Measurements from ENCODE around the gene ADGRA3. TPM values are rescaled to one million over a fixed set of nuclear protein-coding genes. Genes with fewer than 3 reads are reported as not detected.
"Not testable (repeated sequence)": the region's sequence is repeated elsewhere in the genome, so short reads cannot be mapped to it uniquely, and the experiment has no call there.

Gene ADGRA3
- total RNA-seq, 1 donor from 2014 or later: 32.5 TPM

- intact Hi-C loops (cut with DNase I): no loop called here
- ATAC-seq: no peak
These were observed 102.4 kb downstream of the ADGRA3 start for GRCh38 chr4:22413471-22413870.

GRCh38 chr4:22412013-22412412, 103.9 kb downstream of the ADGRA3 start:
- DNase-seq (ENCODE audit: missing footprints) (no peak), ATAC-seq (no peak)
- intact Hi-C loops (cut with DNase I): no loop called here

More at GRCh38 chr4:22413471-22413870, 102.4 kb downstream of the ADGRA3 start:
- no peak for DNase-seq (ENCODE audit: missing footprints)

- intact Hi-C loops (cut with DNase I): loop anchor here (2.0 kb wide), 2 partner anchors 196 to 280 kb away; no protein-coding TSS in a partner anchor
- DNase-seq (ENCODE audit: missing footprints): no peak
- ATAC-seq: no peak
These were observed 105.1 kb downstream of the ADGRA3 start for GRCh38 chr4:22410645-22411247.

DNA sequence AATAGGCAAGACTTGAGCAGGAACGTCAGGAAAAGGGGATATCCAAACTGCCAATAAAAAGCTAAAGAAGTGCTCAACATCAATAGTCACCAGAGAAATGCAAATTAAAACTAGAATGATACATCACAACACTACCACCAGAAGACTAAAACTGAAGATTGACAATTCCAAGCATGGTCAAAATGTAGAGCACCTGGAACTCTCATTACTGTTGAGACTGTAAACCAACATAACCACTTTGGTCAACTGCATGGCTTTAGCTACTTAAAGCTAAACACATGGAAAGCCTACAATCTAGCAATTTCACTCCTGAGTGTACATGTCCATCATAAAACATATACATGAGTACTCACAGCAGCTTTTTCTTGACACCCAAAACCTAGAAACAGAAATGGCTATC, 107.4 kb downstream of the ADGRA3 start:
- intact Hi-C loops (cut with DNase I): no loop called here
- DNase-seq (ENCODE audit: missing footprints) (no peak), ATAC-seq (no peak)

DNA sequence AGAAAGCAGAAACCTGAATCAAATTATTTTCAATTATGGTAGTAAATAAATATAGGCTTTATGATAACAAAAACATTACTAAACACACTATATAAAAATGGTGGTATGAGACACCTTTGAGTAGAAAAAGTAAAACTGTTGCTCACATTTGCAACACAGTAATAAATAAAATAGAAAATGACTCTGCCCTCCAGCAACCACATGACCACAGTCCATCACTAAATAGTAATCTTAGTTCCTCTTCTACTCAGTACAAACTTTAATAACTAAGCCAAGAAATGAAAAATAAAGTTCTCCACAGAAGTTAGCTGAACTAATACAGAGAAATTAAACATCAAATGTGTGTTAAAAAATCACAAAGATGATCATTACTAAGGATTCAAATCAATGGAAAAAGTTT, 108.5 kb downstream of the ADGRA3 start:
- DNase-seq (ENCODE audit: missing footprints) (no peak), ATAC-seq (no peak)
- intact Hi-C loops (cut with DNase I): no loop called here

DNA sequence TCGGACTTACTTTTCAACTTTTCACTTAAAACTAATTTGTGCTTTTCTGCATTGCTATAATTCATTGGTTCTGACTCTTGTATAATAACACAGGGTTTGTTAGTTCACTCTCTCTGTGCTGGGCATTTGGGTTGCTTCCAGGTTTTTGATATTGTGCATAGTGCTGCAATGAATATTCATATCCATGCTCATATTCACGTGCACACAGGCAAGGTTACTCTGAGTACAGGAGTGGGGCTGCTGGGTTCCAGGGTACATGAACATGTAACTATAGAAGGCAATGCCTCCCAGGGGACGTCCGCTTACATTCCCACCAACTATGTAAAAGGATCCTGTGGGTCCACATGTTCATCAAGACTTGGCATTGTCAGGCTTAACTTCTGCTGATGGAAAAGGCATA, 117.2 kb downstream of the ADGRA3 start:
- ATAC-seq (no peak), DNase-seq (ENCODE audit: missing footprints) (no peak)
- intact Hi-C loops (cut with DNase I): no loop called here

GRCh38 chr4:22391551-22391950, 124.3 kb downstream of the ADGRA3 start:
- no peak for ATAC-seq

DNA sequence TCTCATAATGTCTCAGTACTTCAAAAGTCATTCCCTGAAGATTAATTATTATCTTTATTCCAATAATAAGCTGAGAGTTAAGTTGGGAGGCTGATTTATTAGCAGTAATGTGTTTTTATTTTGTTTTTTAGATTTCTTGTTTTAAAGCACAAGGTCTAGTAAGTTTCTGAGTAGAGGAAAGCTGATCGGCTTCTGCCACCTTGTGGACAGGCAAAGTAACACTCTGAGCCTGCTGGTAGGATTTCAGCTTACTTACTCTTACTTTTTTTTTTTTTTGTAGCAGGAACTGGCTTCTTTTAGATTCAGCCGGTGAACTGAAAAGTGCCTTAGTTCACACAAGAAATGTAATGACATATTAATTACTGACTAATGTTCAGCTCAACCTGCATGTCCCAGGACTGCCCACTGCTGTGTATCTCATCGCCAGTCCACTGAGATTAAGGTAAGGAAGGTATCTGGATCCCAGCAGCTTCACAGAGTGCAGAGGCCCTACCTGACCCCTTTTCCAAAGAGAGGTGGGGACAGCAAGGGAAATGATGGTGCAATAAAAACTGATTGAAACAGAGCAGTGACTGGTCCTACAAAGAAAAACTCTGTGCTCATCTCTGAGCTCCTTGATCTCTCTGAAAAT, 126.5 kb downstream of the ADGRA3 start:
- intact Hi-C loops (cut with DNase I): loop anchor here (2.0 to 10.0 kb wide), 2 partner anchors 255 to 599 kb away; no protein-coding TSS in a partner anchor
- DNase-seq (ENCODE audit: missing footprints) (no peak), ATAC-seq (no peak)

More at GRCh38 chr4:22391551-22391950, 124.3 kb downstream of the ADGRA3 start:
- DNase-seq (ENCODE audit: missing footprints): no peak
- intact Hi-C loops (cut with DNase I): no loop called here

GRCh38 chr4:22385611-22386011, 130.3 kb downstream of the ADGRA3 start:
- no peak for DNase-seq (ENCODE audit: missing footprints)
- intact Hi-C loops (cut with DNase I): loop anchor here (10.0 kb wide), 1 partner anchor 251 kb away; no protein-coding TSS in a partner anchor
- ATAC-seq: no peak

DNA sequence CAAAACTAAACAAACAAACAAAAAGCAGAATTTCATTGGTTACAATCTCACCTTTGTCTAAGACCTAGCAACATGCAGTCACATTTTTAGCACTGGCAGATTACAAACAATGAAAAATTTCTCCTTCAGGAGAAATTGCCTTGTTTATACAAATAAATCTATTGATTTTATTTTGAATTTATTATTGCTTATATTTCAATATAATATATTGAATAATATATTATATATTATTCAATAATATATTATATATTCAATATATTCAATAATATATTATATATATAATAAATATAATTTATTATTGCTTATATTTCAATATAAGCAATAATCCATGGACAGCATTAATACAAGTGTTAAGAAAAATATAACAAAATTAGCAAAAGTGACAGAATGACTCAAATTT, 131.7 kb downstream of the ADGRA3 start:
- ATAC-seq (no peak), DNase-seq (ENCODE audit: missing footprints) (no peak)
- intact Hi-C loops (cut with DNase I): loop anchor here (10.0 kb wide), 1 partner anchor 249 kb away; no protein-coding TSS in a partner anchor

DNA sequence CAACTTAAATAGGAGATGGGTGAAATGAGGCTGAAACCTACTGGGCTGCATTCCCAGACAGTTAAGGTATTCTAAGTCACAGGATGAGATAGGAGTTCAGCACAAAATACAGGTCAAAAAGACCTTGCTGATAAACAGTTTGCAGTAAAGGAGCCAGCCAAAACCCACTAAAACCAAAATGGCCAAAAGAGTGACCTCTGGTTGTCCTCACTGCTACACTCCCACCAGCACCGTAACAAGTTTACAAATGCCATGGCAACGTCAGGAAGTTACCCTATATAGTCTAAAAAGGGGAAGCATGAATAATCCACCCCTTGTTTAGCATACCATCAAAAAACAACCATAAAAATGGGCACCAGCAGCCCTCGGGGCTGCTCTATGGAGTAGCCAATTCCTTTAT, 133.7 kb downstream of the ADGRA3 start:
- not testable (repeated sequence) for ATAC-seq; DNase-seq (ENCODE audit: missing footprints)
- intact Hi-C loops (cut with DNase I): loop anchor here (10.0 kb wide), 1 partner anchor 247 kb away; no protein-coding TSS in a partner anchor

DNA sequence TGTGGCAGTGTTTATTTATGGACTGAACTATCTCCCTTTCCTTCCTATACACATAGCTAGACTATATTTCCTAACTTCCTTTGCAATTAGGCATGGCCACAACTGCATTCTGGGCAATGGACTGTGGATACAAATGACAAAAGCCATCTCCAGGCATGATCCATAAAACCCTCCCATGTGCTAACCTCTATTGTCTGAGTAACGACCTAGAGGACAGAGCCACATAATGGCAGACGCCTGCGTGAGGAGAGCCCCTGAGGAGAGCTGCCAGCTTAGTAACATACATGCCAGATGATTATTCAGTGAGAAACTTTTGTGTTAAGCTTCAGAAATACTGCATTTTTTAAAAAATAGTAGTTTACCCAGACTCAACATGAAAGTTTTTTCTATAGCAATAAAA, 142.9 kb downstream of the ADGRA3 start:
- intact Hi-C loops (cut with DNase I): no loop called here
- ATAC-seq: no peak

DNA sequence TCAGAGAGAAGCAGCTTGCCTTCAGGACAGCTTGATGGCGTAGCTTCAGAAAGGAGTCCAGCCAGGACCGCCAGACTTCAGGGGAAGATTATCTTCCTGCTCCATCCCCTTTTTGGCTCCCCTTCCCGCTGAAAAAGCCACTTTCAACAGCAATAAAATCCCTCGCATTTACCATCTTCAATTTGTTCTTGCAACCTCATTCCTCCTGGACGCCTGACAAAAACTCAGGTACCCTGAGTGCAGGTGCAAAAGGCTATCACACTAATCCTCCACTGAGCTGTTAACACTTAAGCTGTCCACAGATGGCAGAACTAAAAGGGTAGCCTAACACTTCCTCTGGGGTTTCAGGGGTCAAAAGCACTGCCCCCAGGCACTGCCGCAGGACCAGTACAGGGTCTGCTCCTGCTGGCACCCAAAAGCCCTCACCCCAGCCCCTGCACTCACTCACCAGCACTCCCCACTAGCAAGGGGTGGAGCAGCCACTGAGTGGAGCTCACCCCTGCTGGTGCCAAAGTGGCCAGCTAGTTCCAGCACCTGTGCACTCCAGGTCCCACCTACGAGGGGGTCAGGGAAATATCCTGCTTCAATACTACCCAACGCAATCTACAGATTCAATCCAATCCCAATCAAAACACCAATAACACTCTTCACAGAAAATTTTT, 145.8 kb downstream of the ADGRA3 start:
- ATAC-seq (no peak), DNase-seq (ENCODE audit: missing footprints) (no peak)
- intact Hi-C loops (cut with DNase I): no loop called here

More for the DNA sequence above, 142.9 kb downstream of the ADGRA3 start:
- DNase-seq (ENCODE audit: missing footprints): no peak

- DNase-seq (ENCODE audit: missing footprints) (no peak), ATAC-seq (no peak)
- intact Hi-C loops (cut with DNase I): no loop called here
These were observed 152.1 kb downstream of the ADGRA3 start for GRCh38 chr4:22363787-22364186.

- intact Hi-C loops (cut with DNase I): no loop called here
- ATAC-seq (no peak), DNase-seq (ENCODE audit: missing footprints) (no peak)
These were observed 152.8 kb downstream of the ADGRA3 start for GRCh38 chr4:22363036-22363435.

DNA sequence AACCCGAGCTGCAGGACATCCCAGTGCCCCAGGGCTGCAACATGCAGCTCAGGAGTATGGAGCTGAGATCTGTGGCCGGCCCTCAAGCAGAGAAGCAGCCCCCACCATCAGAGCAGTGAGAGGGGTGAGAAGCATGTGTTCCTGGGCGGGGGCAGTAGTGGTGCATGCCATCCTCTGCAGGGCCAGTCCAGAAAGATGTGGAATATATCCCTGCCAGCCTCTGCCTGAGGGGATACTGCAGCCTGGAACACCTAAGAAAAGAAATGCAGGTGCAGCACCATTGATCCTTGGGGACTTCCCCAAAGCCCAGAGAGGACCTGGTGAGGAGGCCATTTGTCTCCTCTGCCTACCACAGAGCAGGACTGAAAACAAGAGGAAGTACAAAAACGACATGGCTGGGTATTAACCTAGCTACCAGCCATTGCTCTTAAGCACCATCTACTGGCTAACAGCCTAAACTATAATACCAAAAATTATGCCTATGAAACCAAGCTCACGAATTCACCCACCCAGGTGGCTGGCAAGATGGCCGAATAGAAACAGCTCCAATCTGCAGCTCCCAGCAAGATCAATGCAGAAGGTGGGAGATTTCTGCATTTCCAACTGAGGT, 158.8 kb downstream of the ADGRA3 start:
- no peak for ATAC-seq
- intact Hi-C loops (cut with DNase I): no loop called here
- DNase-seq (ENCODE audit: missing footprints): no peak

- intact Hi-C loops (cut with DNase I): no loop called here
These were observed 167.5 kb downstream of the ADGRA3 start for GRCh38 chr4:22348410-22348809.

DNA sequence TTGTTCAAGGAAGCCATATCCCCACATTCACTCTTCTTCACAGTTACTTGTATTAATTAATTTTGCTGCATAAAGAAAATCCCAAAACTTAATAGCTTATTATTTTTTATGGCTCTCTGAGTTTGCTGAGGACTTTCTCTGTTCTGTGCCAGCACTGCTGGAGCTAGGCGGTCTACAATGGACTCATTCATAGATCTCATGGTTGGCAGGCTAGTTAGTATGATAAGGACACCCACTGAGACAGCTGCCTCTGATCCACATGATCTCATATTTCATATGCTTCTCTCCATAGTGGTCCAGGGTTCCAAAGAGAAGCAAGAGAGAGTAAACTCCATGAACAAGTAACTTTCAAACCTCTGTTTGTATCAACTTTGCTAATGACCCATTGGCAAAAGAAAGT, 170.2 kb downstream of the ADGRA3 start:
- no peak for DNase-seq (ENCODE audit: missing footprints)
- intact Hi-C loops (cut with DNase I): no loop called here
- ATAC-seq: peak; percentile 89

More at GRCh38 chr4:22348410-22348809, 167.5 kb downstream of the ADGRA3 start:
- ATAC-seq: no peak
- DNase-seq (ENCODE audit: missing footprints): no peak

DNA sequence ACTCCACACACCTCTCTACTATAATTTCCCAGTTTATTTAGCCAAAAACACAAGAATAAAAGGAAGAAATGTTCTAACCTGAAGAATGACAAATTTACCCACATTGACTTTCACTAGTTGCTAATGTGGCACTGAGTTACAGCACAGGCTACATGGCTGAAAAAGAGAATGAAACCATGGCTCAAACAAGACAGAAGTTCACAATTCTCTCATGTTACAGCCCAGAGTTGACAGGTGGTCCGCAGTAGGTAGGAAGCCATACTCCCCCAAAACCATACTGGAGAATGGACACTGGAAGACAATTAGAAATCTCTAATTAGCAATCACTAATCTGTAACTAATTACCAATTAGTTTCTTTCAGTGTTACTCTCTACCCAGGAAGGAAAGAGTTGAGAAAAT, 170.8 kb downstream of the ADGRA3 start:
- no peak for ATAC-seq
- intact Hi-C loops (cut with DNase I): no loop called here
- no peak for DNase-seq (ENCODE audit: missing footprints)
